Type B pancreatic cell (in vitro differentiated cells): Measurements from ENCODE around the gene CNGA1. TPM values are rescaled to one million over a fixed set of nuclear protein-coding genes. Genes with fewer than 3 reads are reported as not detected.
A peak's percentile ranks its signal among the peaks of the same experiment; 100 is the strongest.
"Not testable (repeated sequence)": the region's sequence is repeated elsewhere in the genome, so short reads cannot be mapped to it uniquely, and the experiment has no call there.

Source experiments
- DNase-seq: peaks from one replicate; pipeline ENCODE4 v3.0.0; 2021; ENCODE audit warnings: mixed read lengths; ENCODE audit not compliant: unreplicated experiment; ENCODE audit errors: extremely low spot score
- H3K27ac Mint-ChIP-seq: 2 replicates; pipeline ENCODE4 v1.8.0; 2021; ENCODE audit warnings: mild to moderate bottlenecking, mixed read lengths
- H3K27me3 Mint-ChIP-seq: 2 replicates; pipeline ENCODE4 v1.8.0; 2021; ENCODE audit warnings: mixed read lengths
- H3K36me3 Mint-ChIP-seq: 2 replicates; pipeline ENCODE4 v1.8.0; 2021; ENCODE audit warnings: mixed read lengths
- H3K4me1 Mint-ChIP-seq: one replicate; pipeline ENCODE4 v1.8.0; 2021; ENCODE audit warnings: mixed read lengths; ENCODE audit not compliant: unreplicated experiment
- H3K4me3 Mint-ChIP-seq: 2 replicates; pipeline ENCODE4 v1.8.0; 2021; ENCODE audit warnings: mild to moderate bottlenecking, mixed read lengths
- H3K9me3 Mint-ChIP-seq: 2 replicates; pipeline ENCODE4 v1.8.0; 2021; ENCODE audit warnings: mixed read lengths
- CTCF ChIP-seq: fragments of 200-600 bp; sonication (generic); conservative IDR thresholded peaks from 2 replicates; pipeline ENCODE4 v1.5.0; 2021; ENCODE audit warnings: antibody characterized with exemption, mild to moderate bottlenecking
- total RNA-seq: library from RNA; stranded (reverse); gene quantifications from 2 replicates; pipeline ENCODE4 v1.2.1, GENCODE V29; 2021; ENCODE audit warnings: low replicate concordance

CNGA1 gene
- total RNA-seq, 1 donor from 2014 or later: 1.0 TPM

DNA sequence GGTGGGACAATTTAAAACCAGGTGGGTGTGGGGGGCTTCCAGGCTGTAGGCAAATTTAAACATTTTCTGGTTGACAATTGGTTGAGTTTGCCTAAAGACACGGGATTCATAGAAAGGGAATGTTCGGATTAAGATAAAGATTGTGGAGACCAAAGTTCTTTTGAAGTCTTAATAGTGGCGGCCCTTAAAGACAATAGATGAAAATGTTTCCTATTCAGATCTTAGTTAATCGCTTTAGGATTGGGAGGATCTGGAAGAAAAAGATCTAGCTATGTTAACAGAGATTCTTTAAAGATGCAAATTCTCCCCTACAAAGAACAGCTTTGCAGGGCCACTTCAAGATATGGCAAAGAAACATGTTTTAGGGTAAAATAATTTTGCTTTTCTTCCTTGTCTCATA is 4.8 kb downstream of the CNGA1 start:
- TF ChIP-seq CTCF: no peak
- Mint-ChIP-seq H3K4me3 (peak overlapping the region; percentile 48), H3K9me3 (peaks cover 12% of the 10 kb centered on the region), H3K27me3 (no peaks in the 10 kb centered on the region), H3K4me1 (peaks cover 5% of the 10 kb centered on the region), H3K36me3 (peaks cover 11% of the 10 kb centered on the region), H3K27ac (peak overlapping the region; percentile 80)
- no peak for DNase-seq

DNA sequence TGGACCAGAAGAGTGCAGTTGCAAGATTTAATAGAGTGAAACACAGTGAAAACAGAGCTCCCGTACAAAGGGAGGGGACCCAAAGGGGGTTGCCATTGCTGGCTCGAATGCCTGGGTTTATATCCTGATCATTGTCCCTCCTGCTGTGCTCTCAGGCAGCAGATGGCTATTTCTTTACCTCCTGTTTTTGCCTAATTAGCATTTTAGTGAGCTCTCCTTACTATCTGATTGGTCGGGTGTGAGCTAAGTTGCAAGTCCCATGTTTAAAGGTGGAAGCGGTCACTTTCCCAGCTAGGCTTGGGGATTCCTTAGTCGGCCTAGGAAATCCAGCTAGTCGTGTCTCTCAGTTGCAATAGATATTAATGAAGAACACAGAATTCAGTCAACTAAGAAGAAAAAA is 5.6 kb downstream of the CNGA1 start:
- H3K4me1 Mint-ChIP-seq, H3K4me3 Mint-ChIP-seq, H3K27ac Mint-ChIP-seq, DNase-seq, H3K27me3 Mint-ChIP-seq: not testable (repeated sequence)
- Mint-ChIP-seq H3K9me3 (peaks cover 15% of the 10 kb centered on the region), H3K36me3 (peaks cover 11% of the 10 kb centered on the region)

GRCh38 chr4:48008021-48008596 is 8.4 kb downstream of the CNGA1 start:
- peaks cover 13% of the 10 kb centered on the region for H3K36me3 Mint-ChIP-seq
- no peaks in the 10 kb centered on the region for H3K4me1 Mint-ChIP-seq
- H3K27ac Mint-ChIP-seq: no peak overlapping the region
- H3K27me3 Mint-ChIP-seq: no peaks in the 10 kb centered on the region
- no peak overlapping the region for H3K4me3 Mint-ChIP-seq
- DNase-seq: no peak
- peaks cover 17% of the 10 kb centered on the region for H3K9me3 Mint-ChIP-seq
- no peak for TF ChIP-seq CTCF

DNA sequence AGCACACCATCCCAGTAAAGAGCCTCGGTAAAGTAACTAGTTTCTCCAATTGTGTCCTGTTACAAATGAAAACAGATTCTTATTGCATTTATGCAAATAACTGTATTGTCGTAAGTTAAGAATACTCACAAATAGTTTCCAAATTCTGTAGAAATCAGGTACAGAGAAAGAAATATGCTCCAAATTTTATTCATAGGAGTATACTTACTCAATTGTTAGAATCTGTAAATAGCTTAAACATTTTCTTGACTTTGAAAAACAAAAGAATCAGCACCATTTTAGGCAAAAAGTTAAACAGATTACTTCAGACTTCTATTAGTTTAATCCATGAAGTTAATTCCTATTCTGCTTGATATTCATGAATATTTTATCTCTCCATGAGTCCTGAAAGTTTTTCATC is 10.7 kb downstream of the CNGA1 start:
- peaks cover 13% of the 10 kb centered on the region for H3K9me3 Mint-ChIP-seq

DNA sequence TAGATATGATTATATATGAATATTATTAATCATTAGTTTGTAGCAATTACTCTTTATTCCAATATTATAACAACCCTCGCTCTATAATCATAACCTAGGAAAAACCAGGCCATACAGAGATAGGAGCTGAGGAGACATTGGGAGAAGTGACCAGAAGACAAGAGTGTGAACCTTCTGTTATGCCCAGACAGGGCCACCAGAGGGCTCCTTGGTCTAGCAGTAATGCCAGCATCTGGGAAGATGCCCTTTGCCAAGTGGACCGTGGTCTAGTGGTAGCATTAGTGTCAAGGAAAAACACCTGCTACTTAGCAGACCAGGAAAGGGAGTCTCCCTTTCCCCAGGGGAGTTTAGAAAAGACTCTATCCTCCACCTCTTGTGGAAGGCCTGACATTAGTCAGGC is 12.9 kb downstream of the CNGA1 start:
- not testable (repeated sequence) for H3K4me1 Mint-ChIP-seq, H3K36me3 Mint-ChIP-seq, H3K4me3 Mint-ChIP-seq, H3K9me3 Mint-ChIP-seq, DNase-seq, H3K27ac Mint-ChIP-seq, H3K27me3 Mint-ChIP-seq
- peak; percentile 51 for TF ChIP-seq CTCF

More for the DNA sequence above, 10.7 kb downstream of the CNGA1 start:
- H3K27ac Mint-ChIP-seq: no peak overlapping the region
- peaks cover 6% of the 10 kb centered on the region for H3K36me3 Mint-ChIP-seq
- no peak for DNase-seq
- H3K27me3 Mint-ChIP-seq: no peaks in the 10 kb centered on the region
- no peaks in the 10 kb centered on the region for H3K4me1 Mint-ChIP-seq
- no peak for TF ChIP-seq CTCF
- no peak overlapping the region for H3K4me3 Mint-ChIP-seq

GRCh38 chr4:48002267-48002666 is 14.2 kb downstream of the CNGA1 start:
- DNase-seq: no peak
- no peak overlapping the region for H3K4me3 Mint-ChIP-seq
- no peak overlapping the region for H3K27ac Mint-ChIP-seq
- H3K4me1 Mint-ChIP-seq: no peaks in the 10 kb centered on the region
- TF ChIP-seq CTCF: no peak
- peaks cover 16% of the 10 kb centered on the region for H3K9me3 Mint-ChIP-seq
- peaks cover 6% of the 10 kb centered on the region for H3K36me3 Mint-ChIP-seq
- H3K27me3 Mint-ChIP-seq: no peaks in the 10 kb centered on the region
